ENCODE data around the gene NAT16. TPM values are rescaled to one million over a fixed set of nuclear protein-coding genes. Genes with fewer than 3 reads are reported as not detected.

NAT16 gene
- total RNA-seq, 1 donor from 2014 or later: not detected

GRCh38 chr7:101172854-101173751, 7.0 kb downstream of the NAT16 start:
- intact Hi-C loops (cut with micrococcal nuclease): loop anchor here (5.0 kb wide), 1 partner anchor 134 kb away; no protein-coding TSS in a partner anchor

GRCh38 chr7:101172005-101172853, 7.9 kb downstream of the NAT16 start:
- intact Hi-C loops (cut with micrococcal nuclease): loop anchor here (5.0 kb wide), 1 partner anchor 135 kb away; no protein-coding TSS in a partner anchor

GRCh38 chr7:101171442-101171837, 8.7 kb downstream of the NAT16 start:
- intact Hi-C loops (cut with micrococcal nuclease): loop anchor here (5.0 kb wide), 1 partner anchor 136 kb away; no protein-coding TSS in a partner anchor

- intact Hi-C loops (cut with micrococcal nuclease): loop anchor here (5.0 kb wide), 1 partner anchor 136 kb away; no protein-coding TSS in a partner anchor
Observed at GRCh38 chr7:101170617-101171441, 9.3 kb downstream of the NAT16 start.

GRCh38 chr7:101169838-101170551, 10.1 kb downstream of the NAT16 start:
- intact Hi-C loops (cut with micrococcal nuclease): loop anchor here (1.0 to 5.0 kb wide), 3 partner anchors 26 to 137 kb away; no protein-coding TSS in a partner anchor

GRCh38 chr7:101169110-101169837, 10.8 kb downstream of the NAT16 start:
- intact Hi-C loops (cut with micrococcal nuclease): loop anchor here (1.0 to 5.0 kb wide), 2 partner anchors 25 to 73 kb away; no protein-coding TSS in a partner anchor

GRCh38 chr7:101168412-101169049, 11.6 kb downstream of the NAT16 start:
- intact Hi-C loops (cut with micrococcal nuclease): loop anchor here (1.0 to 5.0 kb wide), 2 partner anchors 24 to 74 kb away; no protein-coding TSS in a partner anchor

- intact Hi-C loops (cut with micrococcal nuclease): loop anchor here (5.0 kb wide), 1 partner anchor 74 kb away; no protein-coding TSS in a partner anchor
Observed at GRCh38 chr7:101167645-101168411, 12.3 kb downstream of the NAT16 start.

GRCh38 chr7:101166909-101167644, 13.0 kb downstream of the NAT16 start:
- intact Hi-C loops (cut with micrococcal nuclease): loop anchor here (5.0 kb wide), 1 partner anchor 75 kb away; no protein-coding TSS in a partner anchor

- intact Hi-C loops (cut with micrococcal nuclease): loop anchor here (5.0 kb wide), 1 partner anchor 76 kb away; no protein-coding TSS in a partner anchor
Observed at GRCh38 chr7:101166648-101166908, 13.5 kb downstream of the NAT16 start.

- intact Hi-C loops (cut with micrococcal nuclease): loop anchor here (1.0 to 5.0 kb wide), 3 partner anchors 12 to 277 kb away; partner anchors contain the start of genes AP1S1 and UFSP1
Observed at GRCh38 chr7:101165958-101166647, 14.0 kb downstream of the NAT16 start.

- intact Hi-C loops (cut with micrococcal nuclease): loop anchor here (1.0 to 5.0 kb wide), 3 partner anchors 11 to 276 kb away; partner anchors contain the start of genes AP1S1 and UFSP1
Observed at GRCh38 chr7:101165075-101165957, 14.8 kb downstream of the NAT16 start, which contains the start of gene VGF. TSS of gene VGF (minus strand) at chr7:101165569. CDS start at chr7:101164843, 726 bp downstream.

- intact Hi-C loops (cut with micrococcal nuclease): no loop called here
Observed at GRCh38 chr7:101164071-101164840, 15.8 kb downstream of the NAT16 start.

GRCh38 chr7:101163279-101164070, 16.6 kb downstream of the NAT16 start:
- intact Hi-C loops (cut with micrococcal nuclease): no loop called here

Measured in T-helper 2 cell treated with Interferon-gamma antibody and Interleukin-4, amounts not matched to agents 100 ng/mL and 5 ng/mL, for 36 hours (primary cell).